GM18498 (cell line): ENCODE results near the gene UCN.

Source experiments
- ATAC-seq: cut with Tn5 transposase; IDR thresholded peaks from one replicate; pipeline ENCODE4 v1.9.1; 2021; ENCODE audit warnings: mild to moderate bottlenecking, moderate library complexity; ENCODE audit not compliant: unreplicated experiment

UCN gene

DNA sequence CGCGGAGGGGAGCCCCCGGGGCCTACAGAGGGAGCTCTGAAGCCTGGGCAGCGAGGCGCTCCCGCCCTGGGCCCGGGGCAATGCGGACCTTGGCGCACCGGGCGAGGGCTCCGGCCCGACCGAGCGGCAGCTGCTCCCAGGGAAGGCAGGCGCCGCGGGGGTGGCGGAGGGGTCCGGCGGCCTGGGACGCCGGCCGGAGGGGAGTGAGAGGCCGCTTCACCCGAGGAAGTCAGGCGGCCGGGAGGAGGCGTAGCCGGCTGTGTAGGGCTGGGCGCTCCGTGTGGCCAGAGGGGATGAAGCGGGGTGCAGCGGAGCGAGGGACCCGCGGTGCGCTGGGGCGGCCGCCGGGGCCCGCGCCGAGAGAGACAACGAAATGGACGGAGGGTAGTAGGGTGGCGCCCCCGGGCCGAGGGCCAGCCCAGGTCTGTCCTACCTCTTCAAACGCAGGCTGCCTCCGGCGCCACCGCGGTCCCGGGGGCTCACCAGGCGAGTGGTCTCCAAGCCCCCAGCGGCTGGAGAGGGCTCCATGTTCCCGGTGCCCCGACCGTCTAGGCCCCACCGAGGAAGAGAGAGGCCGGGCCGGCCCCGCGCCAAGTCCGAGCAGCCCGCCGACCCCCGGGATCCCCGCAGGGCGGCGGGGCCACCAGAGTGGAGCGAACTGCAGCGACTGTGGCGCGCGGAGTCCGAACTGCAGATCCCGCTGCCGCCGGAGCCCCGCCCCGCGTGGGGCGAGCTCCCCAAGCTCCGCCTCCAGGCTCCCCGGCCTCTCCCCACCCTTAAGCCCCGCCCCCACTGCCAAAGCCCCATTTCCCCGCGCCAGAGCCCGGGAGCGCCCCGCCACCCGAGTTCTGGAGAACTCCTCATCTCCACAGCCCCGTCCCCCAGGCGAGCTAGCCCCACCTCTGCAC, 45.6 kb downstream of the UCN start, which contains the start of gene SLC30A3:
Gene SLC30A3 (minus strand): TSS at position 669 of the 908 bp plus-strand sequence. CDS start 141 bp downstream, at position 528.
- ATAC-seq = peak; percentile 59

- ATAC-seq = no peak
Observed at GRCh38 chr2:27261926-27262298, 46.3 kb downstream of the UCN start.

DNA sequence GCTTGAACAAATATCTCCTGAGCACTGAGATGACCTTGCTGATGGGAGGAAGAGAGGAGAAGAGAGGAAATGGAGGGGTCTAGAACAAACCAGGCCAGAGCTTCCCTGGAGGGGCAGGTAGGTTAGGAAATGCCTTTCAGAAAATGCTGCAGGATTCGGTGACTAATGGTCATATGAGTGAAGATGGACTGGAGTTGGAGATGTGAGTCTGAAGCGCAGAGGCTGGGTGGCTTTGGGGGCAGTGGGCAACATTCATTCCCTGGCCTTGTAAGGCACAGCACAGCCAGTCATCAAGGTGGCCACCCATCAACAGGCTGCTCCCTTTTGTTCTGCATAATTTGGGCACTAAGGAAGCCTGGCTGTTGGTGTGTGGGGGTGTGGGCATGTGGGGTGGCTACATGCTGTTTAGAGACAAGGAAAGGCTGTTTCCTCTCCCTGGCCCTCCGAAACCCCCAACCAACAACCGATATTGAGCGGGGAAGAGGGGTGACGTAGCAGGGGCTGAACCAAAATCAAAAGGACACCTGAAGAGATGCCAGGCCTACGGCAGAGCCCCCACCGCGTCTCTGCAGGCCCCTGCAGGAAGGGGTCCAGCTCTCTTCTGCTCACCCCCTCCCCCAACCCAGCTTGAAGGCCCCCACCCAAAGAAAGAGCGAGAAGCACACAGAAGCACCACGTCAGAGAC, 46.9 kb downstream of the UCN start:
- ATAC-seq = no peak

GRCh38 chr2:27258051-27258450, 50.2 kb downstream of the UCN start:
- no peak for ATAC-seq
